Measurements from ENCODE around the gene ARMC6. TPM values are rescaled to one million over a fixed set of nuclear protein-coding genes. Genes with fewer than 3 reads are reported as not detected.

ARMC6 gene
- total and polyA plus RNA-seq, 2 donors (not counting 3 experiments of a cell fraction or from before 2014, with no cell fraction given) = 33.9 to 44.7 TPM

DNA sequence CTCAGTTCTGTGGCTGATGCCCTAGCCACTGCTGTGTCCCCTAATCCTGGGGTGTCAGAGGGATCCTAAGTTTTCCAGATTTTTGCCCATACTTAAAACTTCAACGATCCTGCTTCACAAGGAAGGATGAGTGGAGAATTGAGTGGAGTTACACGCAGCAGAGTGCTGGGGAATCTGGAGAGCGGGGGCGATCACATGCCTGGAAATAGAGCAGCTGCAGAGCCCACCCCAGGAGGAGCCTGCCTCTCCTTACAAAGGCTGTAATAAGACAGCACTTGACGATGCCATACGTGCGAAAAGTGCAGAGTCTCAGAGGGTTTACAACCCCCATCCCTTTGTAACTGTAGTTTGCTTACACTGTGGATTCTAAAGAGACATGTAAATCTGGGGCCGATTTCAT, 40.7 kb upstream of the ARMC6 start:
- Histone ChIP-seq H3K4me2 (ENCODE audit: insufficient read depth, low read length) (no peak overlapping the region), H3K4me3 (replicated peaks in 1 of 3; ENCODE audit: insufficient read depth in 1 of 3, low read depth in 1 of 3, low read length in 3 of 3) (no peak overlapping the region), H3K27me3 (ENCODE audit: control insufficient read depth in 2 of 2, insufficient read depth in 2 of 2, low read length in 2 of 2) (no peaks in the 10 kb centered on the region), H3K79me2 (ENCODE audit: control insufficient read depth, insufficient read depth, low read length) (no peaks in the 10 kb centered on the region), H3K36me3 (ENCODE audit: control insufficient read depth in 2 of 2, extremely low read depth in 1 of 2, insufficient read depth in 2 of 2, low read length in 2 of 2) (peaks cover 15% of the 10 kb centered on the region in 2 experiments), H3K27ac (ENCODE audit: insufficient read depth, low read depth, low read length) (no peak overlapping the region), H3K9ac (replicated peaks; ENCODE audit: extremely low read depth, insufficient read depth, low read length) (no peak overlapping the region), H3K9me3 (replicated peaks; ENCODE audit: control insufficient read depth, insufficient read depth, low read length) (no peaks in the 10 kb centered on the region), H4K20me1 (replicated peaks; ENCODE audit: control insufficient read depth, extremely low read depth, insufficient read depth, low read length) (no peaks in the 10 kb centered on the region), H3K4me1 (ENCODE audit: control insufficient read depth, extremely low read depth, insufficient read depth, low read length) (no peaks in the 10 kb centered on the region), H2AFZ (ENCODE audit: low read depth, low read length) (no peak overlapping the region), H3K9me1 (replicated peaks; ENCODE audit: control insufficient read depth, extremely low read depth, insufficient read depth, low read length) (no peaks in the 10 kb centered on the region)
- FAIRE-seq (no peak), DNase-seq (ENCODE audit: low read depth, low spot score) (no peak)
- TF ChIP-seq EZH2 (IDR thresholded peaks at IDR 0.05; ENCODE audit: borderline replicate concordance, low read depth, low read length, severe bottlenecking) = no peak
- no peak for TF ChIP-seq FOS (IDR thresholded peaks at IDR 0.05; ENCODE audit: borderline replicate concordance, insufficient read depth, low read length)
- TF ChIP-seq, protein P1, sequence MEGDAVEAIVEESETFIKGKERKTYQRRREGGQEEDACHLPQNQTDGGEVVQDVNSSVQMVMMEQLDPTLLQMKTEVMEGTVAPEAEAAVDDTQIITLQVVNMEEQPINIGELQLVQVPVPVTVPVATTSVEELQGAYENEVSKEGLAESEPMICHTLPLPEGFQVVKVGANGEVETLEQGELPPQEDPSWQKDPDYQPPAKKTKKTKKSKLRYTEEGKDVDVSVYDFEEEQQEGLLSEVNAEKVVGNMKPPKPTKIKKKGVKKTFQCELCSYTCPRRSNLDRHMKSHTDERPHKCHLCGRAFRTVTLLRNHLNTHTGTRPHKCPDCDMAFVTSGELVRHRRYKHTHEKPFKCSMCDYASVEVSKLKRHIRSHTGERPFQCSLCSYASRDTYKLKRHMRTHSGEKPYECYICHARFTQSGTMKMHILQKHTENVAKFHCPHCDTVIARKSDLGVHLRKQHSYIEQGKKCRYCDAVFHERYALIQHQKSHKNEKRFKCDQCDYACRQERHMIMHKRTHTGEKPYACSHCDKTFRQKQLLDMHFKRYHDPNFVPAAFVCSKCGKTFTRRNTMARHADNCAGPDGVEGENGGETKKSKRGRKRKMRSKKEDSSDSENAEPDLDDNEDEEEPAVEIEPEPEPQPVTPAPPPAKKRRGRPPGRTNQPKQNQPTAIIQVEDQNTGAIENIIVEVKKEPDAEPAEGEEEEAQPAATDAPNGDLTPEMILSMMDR (IDR thresholded peaks at IDR 0.05; ENCODE audit: extremely low read depth in 1 of 2, insufficient read depth in 1 of 2, low read depth in 1 of 2, low read length in 2 of 2) = no peak
- no peak for TF ChIP-seq GATA2 (IDR thresholded peaks at IDR 0.05; ENCODE audit: insufficient read depth, insufficient read length, low read depth, low read length)
- TF ChIP-seq, protein P2, sequence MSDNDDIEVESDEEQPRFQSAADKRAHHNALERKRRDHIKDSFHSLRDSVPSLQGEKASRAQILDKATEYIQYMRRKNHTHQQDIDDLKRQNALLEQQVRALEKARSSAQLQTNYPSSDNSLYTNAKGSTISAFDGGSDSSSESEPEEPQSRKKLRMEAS (IDR thresholded peaks at IDR 0.05; ENCODE audit: insufficient read depth, insufficient read length) = no peak
- TF ChIP-seq MYC (IDR thresholded peaks at IDR 0.05; ENCODE audit: low read depth, low read length) = no peak
- dilution Hi-C loops (cut with MboI; ENCODE audit: extremely low pct_ligation_motif_present, low sequenced_read_pairs) = no loop called here
- POLR2A ChIA-PET = interaction anchor here (0.6 kb wide), 1 partner anchor 9 kb away, joined by 4 read pairs; no protein-coding TSS in a partner anchor
- CTCF ChIA-PET = interaction anchor here (0.7 kb wide), 1 partner anchor 99 kb away, joined by 3 read pairs; no protein-coding TSS in a partner anchor
- no TSS peak for BruUV-seq (replicated peaks)
- intact Hi-C loops (cut with micrococcal nuclease) = no loop called here

All from endothelial cell of umbilical vein (primary cell).